Natural killer cell (primary cell): ENCODE data around the gene EEA1. TPM values are rescaled to one million over a fixed set of nuclear protein-coding genes. Genes with fewer than 3 reads are reported as not detected.

Source experiments
- ATAC-seq, 3 donors: fragments of 150-1000 bp in 2 of 3; fragments of 200-7000 bp in 1 of 3; cut with Tn5 transposase; 1 replicate in 1 of 3; 2 replicates in 2 of 3; pipeline ENCODE4 v1.10.0; 2021; ENCODE audit warnings: mild to moderate bottlenecking in 2 of 3, moderate library complexity in 2 of 3
- DNase-seq, 2 donors: peaks; one replicate each; pipeline versions ENCODE4 v3.0.0 to v3.0.0-alpha.2; 2013 to 2021; ENCODE audit warnings: mixed read lengths in 1 of 2
- H3K27ac ChIP-seq: one replicate; pipeline ENCODE4 v1.5.1; 2013; ENCODE audit warnings: mild to moderate bottlenecking, low read length
- H3K27me3 ChIP-seq: one replicate; pipeline ENCODE4 v1.6.1; 2013; ENCODE audit warnings: low read length; ENCODE audit not compliant: control insufficient read depth, insufficient read depth
- H3K36me3 ChIP-seq: one replicate; pipeline ENCODE4 v1.6.1; 2013; ENCODE audit warnings: low read length; ENCODE audit not compliant: control insufficient read depth, insufficient read depth
- H3K4me1 ChIP-seq: one replicate; pipeline ENCODE4 v1.6.1; 2013; ENCODE audit warnings: low read length; ENCODE audit not compliant: control insufficient read depth, insufficient read depth
- H3K4me3 ChIP-seq: one replicate; pipeline ENCODE4 v1.5.1; 2013; ENCODE audit warnings: low read length
- H3K9me3 ChIP-seq: one replicate; pipeline ENCODE4 v1.6.1; 2013; ENCODE audit warnings: low read length; ENCODE audit not compliant: control insufficient read depth, insufficient read depth
- H3K27ac Mint-ChIP-seq, 2 donors: one replicate each; pipeline ENCODE4 v1.8.0; 2022; ENCODE audit warnings: mild to moderate bottlenecking in 2 of 2, mixed read lengths in 2 of 2, moderate library complexity in 1 of 2
- H3K27me3 Mint-ChIP-seq, 2 donors: one replicate each; pipeline ENCODE4 v1.8.0; 2022; ENCODE audit warnings: low read depth in 2 of 2, mixed read lengths in 2 of 2
- H3K36me3 Mint-ChIP-seq: one replicate; pipeline ENCODE4 v1.8.0; 2022; ENCODE audit warnings: mixed read lengths
- H3K4me1 Mint-ChIP-seq, 2 donors: one replicate each; pipeline ENCODE4 v1.8.0; 2022; ENCODE audit warnings: mixed read lengths in 2 of 2
- H3K4me3 Mint-ChIP-seq: one replicate; pipeline ENCODE4 v1.8.0; 2022; ENCODE audit warnings: mild to moderate bottlenecking, moderate library complexity, mixed read lengths
- H3K9me3 Mint-ChIP-seq, 2 donors: one replicate each; pipeline ENCODE4 v1.8.0; 2022; ENCODE audit warnings: mixed read lengths in 2 of 2
- WGBS: methylation state at CpG from one replicate; pipeline ENCODE4 v1.1.7; 2013; ENCODE audit warnings: missing lambda C conversion rate; ENCODE audit not compliant: insufficient coverage; 5-methylcytosine and 5-hydroxymethylcytosine counted together
- intact Hi-C: fragments of 100-400 bp; cut with micrococcal nuclease; formaldehyde crosslinking; loops from one replicate; pipeline ENCODE4 v1.14.2; 2022
- total RNA-seq, 4 donors: library from RNA; stranded (reverse); fragments of 120-200 nt in 1 of 4; gene quantifications; one replicate each; pipeline versions ENCODE4 v1.2.3 to v1.2.4, GENCODE V29; 2013 to 2022
- TF ChIP-seq, protein P1 (sequence below): fragments of 200-600 bp; IDR thresholded peaks from one replicate; pipeline ENCODE4 v1.8.0; 2022; ENCODE audit warnings: antibody characterized with exemption

EEA1 gene
- total RNA-seq, 3 donors from 2014 or later (not counting 1 experiment from before 2014, with no cell fraction given) = 15.0 to 20.0 (median 15.0) TPM

DNA sequence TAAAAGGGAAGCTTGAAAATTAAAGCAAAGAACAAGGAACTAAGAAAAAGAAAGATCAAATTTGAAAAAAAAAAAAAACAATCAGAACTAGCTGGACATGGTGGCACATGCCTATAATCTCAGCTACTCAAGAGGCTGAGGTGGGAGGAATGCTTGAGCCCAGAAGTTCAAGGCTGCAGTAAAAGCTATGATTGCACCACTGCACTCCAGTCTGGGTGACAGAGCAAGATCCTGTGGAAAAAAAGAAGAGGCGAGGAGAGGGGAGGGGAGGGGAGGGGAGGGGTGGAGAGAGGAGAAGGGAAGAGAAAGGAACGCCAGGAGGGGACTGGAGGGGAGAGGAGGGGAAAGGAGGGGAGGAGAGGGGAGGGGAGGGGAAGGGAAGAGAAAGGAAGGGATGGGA lies 43.0 kb downstream of the EEA1 start:
- Histone ChIP-seq H3K27ac (no peak overlapping the region), H3K27me3 (no peaks in the 10 kb centered on the region), H3K4me3 (no peak overlapping the region), H3K9me3 (no peaks in the 10 kb centered on the region), H3K4me1 (no peaks in the 10 kb centered on the region), H3K36me3 (peaks cover 11% of the 10 kb centered on the region)
- Mint-ChIP-seq H3K4me1 (peaks cover 10 to 11% of the 10 kb centered on the region in 2 donors), H3K4me3 (no peak overlapping the region), H3K9me3 (no peaks in the 10 kb centered on the region), H3K27me3 (no peaks in the 10 kb centered on the region), H3K27ac (no peak overlapping the region), H3K36me3 (peaks cover 16% of the 10 kb centered on the region)
- intact Hi-C loops = no loop called here
- no peak for DNase-seq
- TF ChIP-seq, protein P1, sequence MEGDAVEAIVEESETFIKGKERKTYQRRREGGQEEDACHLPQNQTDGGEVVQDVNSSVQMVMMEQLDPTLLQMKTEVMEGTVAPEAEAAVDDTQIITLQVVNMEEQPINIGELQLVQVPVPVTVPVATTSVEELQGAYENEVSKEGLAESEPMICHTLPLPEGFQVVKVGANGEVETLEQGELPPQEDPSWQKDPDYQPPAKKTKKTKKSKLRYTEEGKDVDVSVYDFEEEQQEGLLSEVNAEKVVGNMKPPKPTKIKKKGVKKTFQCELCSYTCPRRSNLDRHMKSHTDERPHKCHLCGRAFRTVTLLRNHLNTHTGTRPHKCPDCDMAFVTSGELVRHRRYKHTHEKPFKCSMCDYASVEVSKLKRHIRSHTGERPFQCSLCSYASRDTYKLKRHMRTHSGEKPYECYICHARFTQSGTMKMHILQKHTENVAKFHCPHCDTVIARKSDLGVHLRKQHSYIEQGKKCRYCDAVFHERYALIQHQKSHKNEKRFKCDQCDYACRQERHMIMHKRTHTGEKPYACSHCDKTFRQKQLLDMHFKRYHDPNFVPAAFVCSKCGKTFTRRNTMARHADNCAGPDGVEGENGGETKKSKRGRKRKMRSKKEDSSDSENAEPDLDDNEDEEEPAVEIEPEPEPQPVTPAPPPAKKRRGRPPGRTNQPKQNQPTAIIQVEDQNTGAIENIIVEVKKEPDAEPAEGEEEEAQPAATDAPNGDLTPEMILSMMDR = no peak
- WGBS = 100% methylated on average over 1 of the region's 2 CpGs
- no peak for ATAC-seq

DNA sequence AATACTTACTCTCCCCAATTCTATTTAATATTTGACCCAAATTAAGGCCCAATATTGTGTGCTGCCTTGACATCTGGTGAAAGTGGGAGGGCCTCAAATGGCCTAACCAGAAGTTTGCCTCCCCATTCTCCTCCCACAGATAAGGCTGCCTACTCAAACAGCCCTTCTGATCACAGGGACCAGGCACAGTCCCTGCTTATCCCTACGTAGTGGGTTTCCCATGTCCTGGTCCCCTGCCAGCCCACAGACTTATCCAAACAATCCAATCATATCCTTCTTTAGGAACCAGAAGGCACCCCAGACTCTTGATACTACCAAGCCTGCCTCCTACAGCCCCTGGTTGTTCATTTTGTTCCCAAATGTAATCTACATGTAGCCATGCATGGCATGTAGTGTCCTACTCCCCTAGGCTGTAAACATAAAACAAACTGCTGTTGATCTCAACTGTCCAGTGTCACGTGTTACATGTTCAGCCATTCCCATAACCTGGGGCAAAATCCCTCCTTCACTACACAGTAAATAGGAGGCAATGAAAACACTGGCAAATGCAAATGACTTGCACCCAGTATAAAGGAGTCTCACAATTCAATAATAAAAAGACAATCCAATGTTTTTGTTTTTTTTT lies 49.3 kb downstream of the EEA1 start:
- no peaks in the 10 kb centered on the region for H3K9me3 ChIP-seq
- H3K27ac ChIP-seq = no peak overlapping the region
- Mint-ChIP-seq H3K4me3 (no peak overlapping the region), H3K27me3 (no peaks in the 10 kb centered on the region), H3K36me3 (peaks cover 11% of the 10 kb centered on the region), H3K4me1 (peaks cover 6 to 16% of the 10 kb centered on the region in 2 donors), H3K9me3 (no peaks in the 10 kb centered on the region), H3K27ac (no peak overlapping the region)
- intact Hi-C loops = no loop called here
- TF ChIP-seq, protein P1 = no peak
- peaks cover 9% of the 10 kb centered on the region for H3K36me3 ChIP-seq
- ATAC-seq (no peak), DNase-seq (no peak)
- no peak overlapping the region for H3K4me3 ChIP-seq
- no peaks in the 10 kb centered on the region for H3K4me1 ChIP-seq
- no peaks in the 10 kb centered on the region for H3K27me3 ChIP-seq
- WGBS = 94% methylated on average over 2 of the region's 2 CpGs

DNA sequence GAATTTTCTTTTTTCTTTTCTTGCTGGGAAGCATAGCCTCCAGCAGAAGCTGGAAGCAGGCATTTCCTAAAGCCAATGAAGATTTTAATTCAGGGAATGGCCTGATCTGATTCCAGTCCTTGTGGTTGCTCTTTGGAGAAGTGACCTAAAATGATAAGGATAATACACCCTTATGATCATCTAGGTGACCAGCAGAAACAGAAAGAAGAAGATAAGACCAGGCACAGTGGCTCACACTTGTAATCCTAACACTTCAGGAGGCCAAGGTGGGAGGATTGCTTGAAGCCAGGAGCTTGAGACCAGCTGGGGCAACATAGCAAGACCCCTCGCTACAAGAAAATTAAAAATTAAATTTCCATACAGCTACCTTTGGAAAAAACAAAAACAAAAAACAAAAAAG lies 51.2 kb downstream of the EEA1 start:
- H3K36me3 Mint-ChIP-seq = no peaks in the 10 kb centered on the region
- no peak overlapping the region for H3K4me3 Mint-ChIP-seq
- H3K36me3 ChIP-seq = peaks cover 8% of the 10 kb centered on the region
- ATAC-seq = no peak
- no peak overlapping the region for H3K27ac Mint-ChIP-seq
- H3K4me1 ChIP-seq = no peaks in the 10 kb centered on the region
- H3K27ac ChIP-seq = no peak overlapping the region
- intact Hi-C loops = no loop called here
- WGBS = no CpG with 5 or more reads among the region's 1 CpG
- no peaks in the 10 kb centered on the region for H3K27me3 Mint-ChIP-seq
- no peak overlapping the region for H3K4me3 ChIP-seq
- H3K9me3 Mint-ChIP-seq = no peaks in the 10 kb centered on the region
- no peak for DNase-seq
- peaks cover 6 to 10% of the 10 kb centered on the region in 2 donors for H3K4me1 Mint-ChIP-seq
- TF ChIP-seq, protein P1 = no peak
- H3K9me3 ChIP-seq = no peaks in the 10 kb centered on the region
- H3K27me3 ChIP-seq = no peaks in the 10 kb centered on the region

DNA sequence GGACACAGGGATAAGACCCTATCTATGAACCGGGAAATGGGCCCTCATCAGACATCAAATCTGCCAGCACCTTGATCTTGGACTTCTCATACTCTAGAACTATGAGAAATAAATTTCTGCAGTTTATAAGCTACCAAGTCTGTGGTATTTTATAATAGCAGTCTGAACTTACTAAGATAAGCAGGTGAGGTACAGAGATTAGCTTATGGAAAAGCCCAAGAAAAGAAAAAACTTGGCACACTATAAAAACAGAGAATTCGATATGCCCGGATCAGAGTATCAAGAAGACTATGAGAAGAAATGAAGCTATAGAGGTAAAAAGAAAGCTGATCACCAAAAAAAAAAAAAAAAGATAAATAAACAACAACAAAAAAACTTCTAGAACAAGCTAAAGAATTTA lies 52.6 kb downstream of the EEA1 start:
- Mint-ChIP-seq H3K36me3 (no peaks in the 10 kb centered on the region), H3K4me1 (peaks cover 6 to 10% of the 10 kb centered on the region in 2 donors), H3K27ac (no peak overlapping the region), H3K4me3 (no peak overlapping the region), H3K9me3 (no peaks in the 10 kb centered on the region), H3K27me3 (no peaks in the 10 kb centered on the region)
- 88% methylated on average over 1 of the region's 3 CpGs for WGBS
- intact Hi-C loops = no loop called here
- TF ChIP-seq, protein P1 = no peak
- no peak overlapping the region for H3K4me3 ChIP-seq
- H3K9me3 ChIP-seq = no peaks in the 10 kb centered on the region
- H3K4me1 ChIP-seq = no peaks in the 10 kb centered on the region
- ATAC-seq (no peak), DNase-seq (no peak)
- no peak overlapping the region for H3K27ac ChIP-seq
- no peaks in the 10 kb centered on the region for H3K27me3 ChIP-seq
- H3K36me3 ChIP-seq = peaks cover 2% of the 10 kb centered on the region
